NT2/D1 (cell line): ENCODE measurements around the gene DNAJC11.

ENCODE experiments used
- YY1 ChIP-seq: IDR thresholded peaks from 2 replicates; pipeline ENCODE4 v1.6.1; 2011; ENCODE audit not compliant: insufficient read length, insufficient read depth
- ZNF274 ChIP-seq: IDR thresholded peaks from 2 replicates; pipeline ENCODE4 v1.6.1; 2011; ENCODE audit warnings: mild to moderate bottlenecking, low read depth, low read length

- TF ChIP-seq YY1: no peak
- no peak for TF ChIP-seq ZNF274
Observed at GRCh38 chr1:6690186-6690585, 11.4 kb downstream of the DNAJC11 start.
